Left cardiac atrium (tissue), 4 donors: ENCODE measurements around the gene ACOT11. TPM values are rescaled to one million over a fixed set of nuclear protein-coding genes. Genes with fewer than 3 reads are reported as not detected.
A peak's percentile ranks its signal among the peaks of the same experiment; 100 is the strongest.

Experiments
- ATAC-seq, 2 donors: fragments of 200-7000 bp; cut with Tn5 transposase; one replicate each; pipeline ENCODE4 v1.9.1; 2020; ENCODE audit warnings: mild to moderate bottlenecking in 2 of 2, moderate library complexity in 2 of 2
- DNase-seq: peaks from one replicate; pipeline ENCODE4 v3.0.0-alpha.2; 2020
- intact Hi-C, 2 donors: fragments of 100-400 bp; cut with DNase I; formaldehyde crosslinking; loops; one replicate each; pipeline versions ENCODE4 v1.14.1 to v1.15.1; 2022 to 2023
- total RNA-seq, 2 donors: library from RNA; stranded (reverse); fragmentation: NEBNext Ultra II Directional; extraction: Animal tissue kit (Norgen Biotek cat#: 25700); gene quantifications; one replicate each; pipeline ENCODE4 v1.2.1, GENCODE V29; 2021
- donor health status: DM: no; HTN: yes; CAD: no.
- donor health status: DM: no; HTN: yes; CAD: no; lungs with severe emphysema.
- donor health status: DM: yes; HTN: yes; CAD: no.
- donor health status: Dilated cardiomyopathy.

Gene ACOT11
- total RNA-seq, 2 donors from 2014 or later = 15.2 to 23.3 TPM

DNA sequence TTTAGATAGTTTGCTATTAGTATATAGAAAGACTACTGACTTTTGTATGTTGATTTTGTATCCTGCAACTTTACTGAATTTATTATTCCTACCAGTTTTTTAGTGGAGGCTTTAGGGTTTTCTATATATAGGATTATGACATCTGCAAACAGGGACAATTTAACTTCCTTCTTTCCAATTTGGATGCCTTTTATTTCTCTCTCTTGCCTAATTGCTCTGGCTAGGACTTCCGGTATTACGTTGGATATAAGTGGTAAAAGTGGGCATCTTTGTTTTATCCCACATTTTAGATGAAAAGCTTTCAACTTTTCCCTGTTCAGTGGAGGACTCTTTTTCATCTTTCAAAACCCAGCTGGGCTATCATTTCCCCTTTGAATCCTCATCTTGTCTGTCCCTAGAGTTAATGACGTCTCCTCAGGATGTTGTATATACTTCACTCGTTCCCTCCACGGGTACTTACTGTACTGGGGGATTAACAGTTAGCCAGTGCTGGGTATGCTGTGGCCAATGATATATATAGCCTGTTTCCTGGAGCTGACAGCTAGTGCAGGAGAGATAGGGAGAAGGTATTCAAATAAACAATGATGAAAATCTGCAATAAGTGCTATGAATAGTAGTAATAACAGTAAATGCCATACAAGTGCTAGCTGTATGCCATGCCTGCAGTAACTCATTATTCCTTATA, 9.8 kb downstream of the ACOT11 start:
- peak in 1 of 2 donors; percentile 60 for ATAC-seq
- intact Hi-C loops = no loop called here
- DNase-seq = no peak

DNA sequence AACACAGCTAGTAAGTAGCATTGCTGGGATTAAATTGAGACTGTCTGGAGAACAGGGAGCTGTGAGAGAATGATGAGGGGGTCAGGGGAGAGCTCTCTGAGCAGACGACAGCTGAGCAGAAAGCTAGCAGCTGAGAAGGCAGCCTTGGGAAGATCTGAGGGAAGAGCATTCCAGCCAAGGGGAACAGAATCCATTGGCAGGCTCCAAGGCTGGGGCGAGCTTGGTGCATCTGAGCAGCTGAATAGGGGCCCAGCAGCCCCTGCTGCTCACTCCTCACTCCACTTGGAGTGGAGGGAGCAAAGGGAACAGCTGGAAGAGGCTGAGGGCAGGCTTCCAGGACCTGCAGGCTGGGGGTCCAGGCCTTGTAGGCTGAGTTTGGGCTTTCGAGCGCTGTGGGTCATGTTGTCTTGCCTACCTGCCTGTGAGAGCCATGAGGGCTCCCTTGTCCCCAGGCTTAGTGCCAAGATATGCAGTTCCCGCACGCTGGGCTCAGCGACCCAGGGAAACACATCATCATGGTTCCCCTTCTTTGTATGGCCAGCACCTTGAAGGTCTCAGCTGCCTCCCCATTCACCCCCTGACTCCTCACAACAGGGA, 10.5 kb downstream of the ACOT11 start:
- intact Hi-C loops = no loop called here
- no peak for DNase-seq
- peak; percentile 8 to 12 for ATAC-seq

DNA sequence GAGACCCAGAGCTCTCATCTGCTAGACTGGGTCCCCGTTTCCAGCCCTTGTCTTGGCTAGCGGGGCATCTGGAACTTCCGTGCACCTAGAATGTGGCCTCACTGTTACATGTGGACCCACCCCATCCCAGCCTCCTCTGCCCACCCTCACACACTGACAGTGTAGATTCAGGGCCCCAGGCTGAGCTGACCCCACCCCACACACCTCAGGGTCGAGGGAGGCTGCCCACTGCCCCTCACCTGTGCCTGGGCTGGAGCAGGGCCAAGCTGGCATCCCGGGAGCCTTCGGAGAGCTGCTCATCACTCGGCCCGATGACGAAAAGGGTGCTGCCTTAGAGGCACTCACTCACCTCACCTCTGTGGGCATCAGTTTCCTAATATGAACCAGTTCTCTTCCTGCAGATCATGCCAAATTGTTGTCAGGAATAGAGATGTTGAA, 11.1 kb downstream of the ACOT11 start:
- no peak for DNase-seq
- intact Hi-C loops = no loop called here

GRCh38 chr1:54559771-54560231, 11.8 kb downstream of the ACOT11 start:
- intact Hi-C loops = no loop called here
- peak; percentile 72 for DNase-seq

More for the DNA sequence above, 11.1 kb downstream of the ACOT11 start:
- ATAC-seq = peak; percentile 9 to 24

DNA sequence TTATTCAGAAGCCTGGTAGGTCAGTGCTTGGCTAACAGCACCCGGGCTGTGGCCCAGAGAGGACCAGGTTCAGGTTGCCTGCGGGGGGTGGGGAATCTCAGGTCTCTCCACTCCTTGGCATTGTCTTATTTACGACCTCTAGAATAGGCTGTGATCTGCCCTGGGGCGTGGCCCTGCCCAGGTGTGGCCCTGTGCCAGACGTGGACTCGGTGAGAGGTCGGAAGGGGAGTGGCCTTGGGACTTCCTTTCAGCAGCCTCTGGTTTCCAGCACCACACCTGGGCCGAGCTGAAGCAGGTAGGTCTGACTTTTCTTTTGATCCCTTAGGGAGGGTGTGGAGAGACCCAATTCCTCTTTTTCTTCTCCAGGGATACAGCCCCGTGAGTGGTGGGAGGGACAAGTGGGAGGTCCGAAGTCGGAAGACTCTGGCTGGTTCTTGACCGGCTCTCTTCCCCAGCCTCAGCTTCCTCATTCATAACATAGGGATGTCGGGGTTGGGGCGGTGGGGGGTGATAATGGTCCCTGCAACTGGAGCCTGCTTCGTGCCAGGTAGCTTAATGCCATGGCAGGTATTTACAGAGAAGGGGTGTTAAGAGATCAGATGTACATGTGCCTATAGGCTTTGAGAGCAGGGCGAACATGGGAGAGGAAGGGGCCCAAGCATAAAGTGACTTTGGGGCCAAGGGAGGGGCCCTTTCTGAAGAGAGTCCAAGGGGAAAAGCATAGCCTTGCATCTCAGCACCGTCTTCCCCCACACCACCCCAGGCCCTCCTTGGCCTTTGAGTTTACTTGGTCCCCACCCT, 16.5 kb downstream of the ACOT11 start:
- intact Hi-C loops = no loop called here

More at GRCh38 chr1:54559771-54560231, 11.8 kb downstream of the ACOT11 start:
- ATAC-seq = peak; percentile 95 to 96

DNA sequence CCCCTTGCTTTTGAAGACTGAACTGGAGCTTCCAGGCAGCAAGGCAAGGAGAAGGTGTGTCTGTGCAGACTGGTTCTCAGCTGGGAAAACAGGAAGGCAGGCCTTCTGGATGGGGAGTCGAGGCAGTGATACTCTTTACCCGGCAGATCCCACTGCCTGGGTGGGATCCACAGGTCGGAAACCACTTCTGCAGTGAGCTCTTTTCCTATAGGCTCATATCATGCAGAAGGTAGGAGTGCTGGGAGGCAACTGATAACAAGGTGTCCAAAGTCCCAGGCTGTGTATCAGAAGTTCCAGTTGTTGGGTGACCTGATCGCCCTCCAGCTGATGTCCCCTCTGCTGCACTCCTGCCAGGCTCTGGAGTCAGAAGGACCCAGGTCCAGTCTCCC, 17.1 kb downstream of the ACOT11 start:
- no peak for ATAC-seq
- DNase-seq = no peak
- intact Hi-C loops = no loop called here

More for the DNA sequence above, 16.5 kb downstream of the ACOT11 start:
- DNase-seq (no peak), ATAC-seq (no peak)

DNA sequence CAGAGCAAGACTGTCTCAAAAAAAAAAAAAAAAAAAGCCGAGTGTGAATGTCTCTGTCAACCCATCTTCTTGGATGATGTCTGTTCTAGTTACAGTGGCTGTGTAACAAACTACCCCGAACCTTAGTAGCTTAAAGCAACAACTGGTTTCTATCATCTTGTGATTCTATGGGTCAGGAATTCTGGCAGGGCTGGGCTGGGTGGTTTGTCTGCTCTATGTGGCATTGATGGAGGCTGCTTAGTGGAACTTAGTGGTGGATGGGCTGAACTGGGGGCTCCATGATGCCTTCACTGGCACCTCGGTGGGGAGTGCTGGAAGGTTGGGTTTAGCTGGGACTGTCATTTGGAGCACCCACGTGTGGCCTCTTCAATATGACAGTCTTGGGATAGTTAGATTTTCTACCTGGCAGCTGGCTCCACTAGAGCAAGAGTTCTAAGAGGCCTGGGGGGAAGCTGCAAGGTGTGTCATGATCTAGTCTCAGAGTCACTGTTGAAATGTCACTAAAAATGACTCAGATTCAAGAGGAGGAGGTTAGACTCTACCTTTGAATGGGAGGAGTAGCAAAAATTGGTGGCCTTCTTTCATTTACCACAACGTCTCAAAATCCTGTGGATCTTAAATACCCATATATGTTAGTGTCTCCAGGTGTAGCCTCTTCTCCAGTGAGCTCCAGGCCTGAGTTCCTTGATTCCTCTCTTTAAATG, 18.6 kb downstream of the ACOT11 start:
- intact Hi-C loops = no loop called here
- ATAC-seq = no peak
- no peak for DNase-seq

DNA sequence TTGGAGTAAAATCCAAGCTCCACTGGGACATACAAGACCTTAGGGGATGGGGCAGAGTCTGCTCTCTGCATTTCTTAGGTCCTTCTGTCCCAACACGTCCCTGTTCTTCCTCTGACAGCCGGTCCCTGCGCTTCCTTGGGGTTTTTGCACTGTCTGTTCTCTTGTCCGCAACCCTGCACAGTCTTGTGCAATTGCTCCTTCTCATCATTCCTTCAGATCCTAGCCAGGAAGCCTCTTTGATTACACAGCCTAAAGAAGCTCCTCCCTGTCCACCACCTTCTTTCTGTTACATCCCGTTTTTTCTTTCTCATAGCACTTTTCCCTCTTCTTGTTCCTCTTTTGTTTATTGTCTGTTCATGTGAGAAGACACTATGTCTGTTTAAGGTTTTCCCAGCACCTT, 19.9 kb downstream of the ACOT11 start:
- peak in 1 of 2 donors; percentile 58 for ATAC-seq
- intact Hi-C loops = no loop called here
- DNase-seq = no peak

DNA sequence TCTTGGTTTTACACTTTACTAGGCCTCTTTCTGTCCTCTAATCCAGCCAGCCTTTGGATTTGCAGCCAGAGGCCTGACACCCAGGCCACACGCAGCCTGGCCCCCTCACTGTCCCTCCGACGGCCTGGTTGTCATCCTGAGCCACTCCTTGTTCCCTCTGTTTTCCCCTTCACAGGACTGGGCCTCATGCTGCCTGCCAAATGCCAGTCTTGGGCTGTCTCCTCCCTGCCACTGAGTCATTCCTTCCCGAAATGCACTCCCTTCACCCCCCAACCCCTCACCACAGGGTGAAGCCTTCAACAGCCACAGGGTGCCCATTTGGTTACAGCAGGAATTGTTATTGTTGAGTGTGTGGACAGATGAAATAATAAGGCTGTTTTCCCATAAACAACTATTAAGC, 21.3 kb downstream of the ACOT11 start:
- peak; percentile 41 to 65 for ATAC-seq
- no peak for DNase-seq
- intact Hi-C loops = no loop called here

DNA sequence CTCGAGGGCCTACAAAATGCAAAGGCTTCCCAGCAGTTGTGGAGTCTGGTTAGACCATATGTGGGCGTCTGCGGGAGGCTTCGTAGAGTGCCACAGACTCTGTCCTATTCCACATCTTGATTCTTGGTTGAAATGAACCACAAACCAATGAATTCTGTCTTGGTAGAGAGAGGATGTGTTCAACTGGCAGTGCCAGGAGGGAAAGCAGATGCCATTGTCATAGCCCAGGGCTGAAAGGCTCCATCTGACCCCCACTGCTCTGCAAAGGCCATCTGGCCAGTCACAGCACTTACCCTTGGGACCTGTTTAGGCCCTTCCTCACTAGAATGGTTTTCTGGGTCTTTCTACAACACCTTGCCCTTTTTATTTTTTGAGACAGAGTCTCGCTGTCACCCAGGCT, 22.1 kb downstream of the ACOT11 start:
- intact Hi-C loops = no loop called here
- ATAC-seq (no peak), DNase-seq (no peak)

DNA sequence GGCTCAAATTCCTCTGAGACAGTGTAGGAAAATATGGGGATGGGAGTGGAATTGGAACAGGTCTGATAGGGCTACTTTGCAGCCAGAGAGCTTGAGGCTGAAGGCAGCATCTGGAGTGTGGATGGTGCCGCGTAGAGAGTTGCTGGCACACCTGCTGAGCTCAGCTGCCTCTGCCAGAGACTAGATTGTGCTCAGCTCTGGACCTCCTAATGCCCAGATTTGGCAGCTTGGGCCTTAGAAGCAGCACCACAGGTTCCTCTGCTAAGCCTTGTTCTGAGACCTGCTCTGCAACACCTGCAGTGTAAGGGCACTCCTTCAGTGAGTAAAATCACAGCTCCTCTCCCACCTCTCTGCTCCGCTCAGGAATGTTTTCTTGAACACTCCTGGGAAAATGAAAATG, 23.3 kb downstream of the ACOT11 start:
- ATAC-seq = no peak
- intact Hi-C loops = no loop called here
- no peak for DNase-seq

DNA sequence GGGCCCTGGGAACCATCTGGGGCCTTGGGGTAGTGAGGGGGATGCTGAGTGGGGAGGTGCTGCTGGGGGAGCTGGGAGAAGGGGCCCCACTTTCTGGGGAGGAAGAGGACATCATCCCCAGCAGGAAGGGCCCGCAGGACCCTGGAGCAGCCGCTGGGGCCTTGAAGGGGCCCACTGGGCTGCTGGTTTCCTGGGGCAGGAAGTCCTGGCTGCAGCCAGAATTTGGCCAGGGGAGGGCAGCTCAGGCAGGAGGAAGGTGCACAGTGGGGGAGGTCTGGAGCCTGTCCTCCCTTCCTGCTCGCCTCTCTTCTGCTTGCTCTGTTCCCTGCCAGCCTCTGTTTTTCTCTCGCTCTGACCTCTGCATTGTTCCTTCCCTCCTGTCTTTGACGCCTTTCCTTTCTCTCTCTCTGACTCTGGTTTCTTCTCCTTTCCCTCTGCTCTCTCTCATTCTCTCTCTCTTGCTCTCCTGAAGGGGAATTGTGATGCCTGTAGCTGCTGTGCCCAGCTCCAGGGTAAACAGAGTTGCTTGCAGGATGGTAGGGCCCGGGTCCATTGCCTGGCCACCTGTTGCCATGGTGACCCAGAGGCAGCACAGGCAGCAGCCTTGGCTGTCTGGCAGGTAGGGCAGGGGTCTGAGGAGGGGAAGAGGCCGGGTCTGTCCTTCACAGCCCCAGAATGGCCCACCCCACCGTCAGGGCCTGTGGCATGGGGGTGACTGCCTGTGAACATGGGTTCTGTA, 23.9 kb downstream of the ACOT11 start:
- ATAC-seq (peak in 1 of 2 donors; percentile 16), DNase-seq (no peak)

DNA sequence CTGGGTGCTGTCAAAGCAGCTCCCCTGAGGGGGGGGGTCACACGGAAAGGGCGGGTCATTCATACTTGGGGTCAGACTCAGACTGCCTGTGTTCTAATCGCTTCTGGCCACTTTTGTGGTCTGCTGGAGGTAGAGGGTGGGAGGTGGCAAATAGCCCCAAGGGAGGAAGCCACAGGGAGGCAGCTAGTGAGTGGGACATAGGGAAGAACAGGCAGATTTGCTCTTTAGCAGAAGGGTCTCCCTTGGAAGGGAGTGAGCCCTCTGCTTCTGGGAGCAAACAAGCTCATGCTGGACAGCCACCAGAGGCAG, 24.5 kb downstream of the ACOT11 start:
- ATAC-seq (no peak), DNase-seq (no peak)
- intact Hi-C loops = no loop called here

More for the DNA sequence above, 23.9 kb downstream of the ACOT11 start:
- intact Hi-C loops = no loop called here

DNA sequence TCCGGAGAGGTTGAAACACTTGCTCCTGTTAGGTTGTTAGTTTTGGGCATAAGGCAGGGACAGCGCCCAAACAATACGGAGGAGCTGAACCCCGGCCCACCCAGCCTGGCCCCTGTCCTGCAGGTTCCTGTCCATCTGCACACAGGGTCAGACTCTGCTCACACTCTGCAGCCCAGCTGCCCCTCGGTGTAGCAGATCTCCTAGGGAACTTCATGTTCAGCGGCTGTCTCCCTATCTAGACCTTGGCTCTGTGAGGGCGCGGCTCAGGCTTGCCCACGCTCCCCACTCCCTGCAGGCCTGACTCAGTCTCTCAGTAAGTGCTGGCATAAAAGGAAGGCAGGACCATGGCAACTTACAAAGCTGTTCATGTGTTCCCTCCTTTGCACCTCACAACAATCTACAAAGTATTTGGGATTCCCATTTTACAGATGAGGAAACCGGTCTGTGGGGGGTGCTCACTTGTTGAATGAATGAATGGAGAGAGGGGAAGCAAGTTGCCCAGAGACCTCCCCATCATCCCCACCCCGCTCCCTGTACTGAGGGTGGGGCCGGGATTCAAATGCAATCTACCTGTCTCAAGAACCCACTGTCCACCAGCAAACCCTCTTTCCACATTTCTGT, 26.2 kb downstream of the ACOT11 start:
- DNase-seq = no peak
- intact Hi-C loops = no loop called here
- peak in 1 of 2 donors; percentile 38 for ATAC-seq

GRCh38 chr1:54575161-54575560, 27.1 kb downstream of the ACOT11 start:
- intact Hi-C loops = no loop called here
- peak; percentile 39 to 40 for ATAC-seq

DNA sequence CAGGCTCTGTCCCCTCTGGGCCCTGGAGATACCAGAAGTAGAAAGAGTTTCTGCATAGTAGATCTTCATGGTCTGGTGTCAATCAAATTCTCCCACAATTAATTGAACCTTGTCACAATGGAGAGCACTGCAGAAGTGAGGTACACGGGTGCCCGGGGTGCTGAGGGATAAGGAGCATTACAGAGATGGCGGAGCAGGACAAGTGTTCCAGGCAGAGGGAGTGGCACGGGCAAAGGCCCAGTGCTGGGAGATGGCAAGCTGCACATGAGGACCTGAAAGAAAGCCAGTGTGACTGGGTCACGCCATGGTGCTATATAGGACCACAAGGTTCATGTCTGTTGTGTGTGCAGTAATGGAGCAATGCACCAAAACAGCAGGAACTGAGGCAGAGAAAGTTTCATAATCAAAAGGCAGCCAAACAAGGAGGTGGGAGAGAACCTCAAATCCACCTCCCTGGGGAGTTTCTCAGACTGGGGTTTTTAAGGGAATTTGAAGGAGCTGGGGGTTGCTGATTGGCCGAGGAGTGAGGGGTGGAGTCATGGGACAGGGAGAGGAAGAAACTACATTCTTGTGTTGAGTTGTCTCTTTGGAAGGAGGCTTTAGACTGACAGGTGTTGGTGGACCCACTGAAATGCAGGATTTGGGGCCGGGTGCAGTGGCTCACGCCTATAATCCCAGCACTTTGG, 27.7 kb downstream of the ACOT11 start:
- DNase-seq (no peak), ATAC-seq (no peak)
- intact Hi-C loops = no loop called here

More at GRCh38 chr1:54575161-54575560, 27.1 kb downstream of the ACOT11 start:
- no peak for DNase-seq

DNA sequence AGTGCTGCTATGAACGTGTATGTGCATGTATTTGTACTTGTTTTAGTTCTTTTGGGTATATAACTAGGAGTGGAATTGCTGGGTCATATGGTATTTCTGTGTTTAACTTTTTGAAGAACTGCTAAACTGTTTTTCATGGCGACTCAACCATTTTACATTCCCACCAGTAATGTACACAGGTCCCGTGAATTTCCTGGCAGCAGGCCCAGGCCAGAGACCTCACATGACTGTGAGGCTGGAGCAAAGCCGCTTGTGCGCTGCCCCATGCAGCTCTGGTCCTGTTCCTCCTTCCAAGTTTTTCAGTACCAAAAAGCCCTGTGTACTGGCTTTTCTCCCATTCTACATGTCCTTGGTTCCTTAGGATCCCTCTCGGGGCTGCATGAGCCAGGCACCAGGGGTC, 29.6 kb downstream of the ACOT11 start:
- intact Hi-C loops = no loop called here
- peak; percentile 87 for DNase-seq
- ATAC-seq = peak in 1 of 2 donors; percentile 13

GRCh38 chr1:54579337-54579781, 31.3 kb downstream of the ACOT11 start:
- ATAC-seq (no peak), DNase-seq (no peak)
- intact Hi-C loops = no loop called here
